NCI-H1694 treated with DMSO at 0.1 percent for 48 hours (cell line): ENCODE measurements around the gene TSPAN15.

Experiments used
- DNase-seq: peaks from one replicate; lab custom pipeline; 2025; lab: John Stamatoyannopoulos, UW

Gene TSPAN15

GRCh38 chr10:69466158-69466490, 14.9 kb downstream of the TSPAN15 start:
- DNase-seq, result no peak

GRCh38 chr10:69466689-69467088, 15.4 kb downstream of the TSPAN15 start:
- DNase-seq, result no peak

- no peak for DNase-seq
Observed at GRCh38 chr10:69467928-69468750, 16.9 kb downstream of the TSPAN15 start.

GRCh38 chr10:69468751-69469089, 17.5 kb downstream of the TSPAN15 start:
- DNase-seq, result no peak

- DNase-seq, result no peak
Observed at GRCh38 chr10:69469976-69470375, 18.7 kb downstream of the TSPAN15 start.

GRCh38 chr10:69470463-69471384, 19.5 kb downstream of the TSPAN15 start:
- DNase-seq, result no peak

GRCh38 chr10:69472142-69472541, 20.9 kb downstream of the TSPAN15 start:
- no peak for DNase-seq

GRCh38 chr10:69472544-69472943, 21.3 kb downstream of the TSPAN15 start:
- no peak for DNase-seq

- DNase-seq, result no peak
Observed at GRCh38 chr10:69473304-69473990, 22.2 kb downstream of the TSPAN15 start.

- DNase-seq, result no peak
Observed at GRCh38 chr10:69474742-69475432, 23.6 kb downstream of the TSPAN15 start.

GRCh38 chr10:69475433-69475830, 24.2 kb downstream of the TSPAN15 start:
- no peak for DNase-seq

GRCh38 chr10:69477968-69478597, 26.8 kb downstream of the TSPAN15 start:
- no peak for DNase-seq

- DNase-seq, result peak; percentile 68
Observed at GRCh38 chr10:69479240-69480067, 28.2 kb downstream of the TSPAN15 start.

GRCh38 chr10:69480068-69480412, 28.8 kb downstream of the TSPAN15 start:
- no peak for DNase-seq

- no peak for DNase-seq
Observed at GRCh38 chr10:69481305-69481704, 30.0 kb downstream of the TSPAN15 start.

GRCh38 chr10:69481811-69482524, 30.7 kb downstream of the TSPAN15 start:
- no peak for DNase-seq

GRCh38 chr10:69483963-69484362, 32.7 kb downstream of the TSPAN15 start:
- no peak for DNase-seq

- no peak for DNase-seq
Observed at GRCh38 chr10:69484736-69485135, 33.5 kb downstream of the TSPAN15 start.

GRCh38 chr10:69486922-69487730, 35.9 kb downstream of the TSPAN15 start:
- no peak for DNase-seq
